T-helper 2 cell (primary cell): ENCODE measurements around the gene SULT1A2.
"Not testable (repeated sequence)": the region's sequence is repeated elsewhere in the genome, so short reads cannot be mapped to it uniquely, and the experiment has no call there.

Experiments
- DNase-seq, 5 experiments: peaks; one replicate each; pipeline versions ENCODE4 v3.0.0 to v3.0.0-alpha.2; 2012 to 2022

SULT1A2 gene

DNA sequence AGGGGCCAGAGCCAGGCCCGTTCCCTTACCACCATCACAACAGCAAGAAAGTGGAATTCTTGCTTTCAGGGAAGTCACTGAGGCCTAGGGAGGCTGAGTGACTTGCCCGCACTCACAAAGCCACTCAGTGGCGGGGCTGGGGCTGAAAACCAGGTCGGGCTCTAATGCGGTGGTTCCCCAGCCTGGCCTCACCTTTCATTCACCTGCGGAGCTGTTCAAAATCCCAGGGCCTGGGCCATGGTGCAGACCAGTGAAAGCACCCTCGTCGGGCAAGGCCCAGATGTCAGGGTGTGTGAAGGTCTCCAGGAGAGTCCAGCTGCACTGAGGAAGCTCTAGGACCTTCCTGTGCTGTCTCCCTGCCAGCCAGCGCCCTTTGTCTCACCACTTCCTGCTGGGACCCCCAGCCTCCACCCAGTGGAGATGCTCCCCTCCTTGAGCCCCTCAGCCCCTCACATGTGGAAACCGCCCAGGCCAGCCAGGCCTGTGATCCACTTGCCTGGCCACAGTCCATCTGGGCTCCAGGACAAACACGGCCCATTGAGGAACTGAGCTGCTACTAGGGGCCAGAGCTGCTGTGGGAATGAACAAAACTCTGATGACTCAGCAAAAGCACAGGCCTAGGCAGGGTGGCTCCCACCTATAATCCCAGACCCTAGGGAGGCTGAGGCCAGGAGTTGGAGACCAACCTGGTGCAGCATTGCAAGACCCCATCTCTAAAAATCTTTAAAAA, 12.2 kb upstream of the SULT1A2 start:
- DNase-seq, result not testable (repeated sequence)

DNA sequence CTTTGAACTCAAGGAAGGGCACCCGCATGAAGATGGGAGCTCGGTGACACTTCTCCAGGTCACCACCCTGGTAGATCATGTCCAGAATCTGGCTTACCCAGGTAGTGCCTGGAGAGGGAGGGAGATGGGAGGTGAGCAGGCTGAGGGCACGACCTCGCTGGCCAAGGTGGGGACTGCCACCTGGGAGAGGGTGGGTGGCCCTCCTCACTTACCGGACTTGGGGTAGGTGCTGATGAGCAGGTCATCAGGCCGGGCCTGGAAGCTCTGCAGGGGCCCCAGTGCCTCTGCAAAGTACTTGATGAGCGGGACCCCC, 11.6 kb upstream of the SULT1A2 start:
- not testable (repeated sequence) for DNase-seq

DNA sequence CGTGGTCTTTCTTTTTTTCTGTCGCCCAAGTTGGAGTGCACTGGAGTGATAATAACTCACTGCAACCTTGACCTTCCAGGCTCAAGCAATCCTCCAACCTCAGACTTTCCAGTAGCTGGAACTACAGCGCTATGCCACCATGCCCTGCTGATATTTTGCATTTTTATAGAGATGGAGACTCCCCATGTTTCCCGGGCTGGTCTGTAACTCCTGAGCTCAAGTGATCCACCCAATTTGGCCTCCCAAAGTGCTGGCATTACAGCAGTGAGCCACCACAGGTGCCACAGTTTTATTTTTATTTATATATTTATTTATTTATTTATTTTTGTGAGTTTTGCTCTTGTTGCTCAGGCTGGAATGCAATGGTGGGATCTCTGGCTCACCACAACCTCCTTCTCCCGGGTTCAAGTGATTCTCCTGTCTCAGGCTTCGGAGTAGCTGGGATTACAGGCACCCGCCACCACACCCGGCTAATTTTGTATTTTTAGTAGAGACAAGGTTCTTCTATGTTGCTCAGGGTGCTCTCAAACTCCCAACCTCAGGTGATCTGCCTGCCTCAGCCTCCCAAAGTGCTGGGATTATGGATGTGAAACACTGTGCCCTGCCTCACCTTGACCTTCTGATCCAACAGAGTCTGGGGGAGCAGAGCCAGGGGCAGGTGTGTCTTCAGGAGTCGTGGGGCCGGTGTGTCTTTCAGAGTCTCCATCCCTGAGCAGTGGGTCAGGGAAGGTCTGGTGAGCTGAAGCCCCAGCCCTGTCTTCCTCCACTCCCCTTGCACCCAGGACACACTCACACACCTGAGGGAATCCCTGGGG, 11.0 kb upstream of the SULT1A2 start:
- DNase-seq, result not testable (repeated sequence)

DNA sequence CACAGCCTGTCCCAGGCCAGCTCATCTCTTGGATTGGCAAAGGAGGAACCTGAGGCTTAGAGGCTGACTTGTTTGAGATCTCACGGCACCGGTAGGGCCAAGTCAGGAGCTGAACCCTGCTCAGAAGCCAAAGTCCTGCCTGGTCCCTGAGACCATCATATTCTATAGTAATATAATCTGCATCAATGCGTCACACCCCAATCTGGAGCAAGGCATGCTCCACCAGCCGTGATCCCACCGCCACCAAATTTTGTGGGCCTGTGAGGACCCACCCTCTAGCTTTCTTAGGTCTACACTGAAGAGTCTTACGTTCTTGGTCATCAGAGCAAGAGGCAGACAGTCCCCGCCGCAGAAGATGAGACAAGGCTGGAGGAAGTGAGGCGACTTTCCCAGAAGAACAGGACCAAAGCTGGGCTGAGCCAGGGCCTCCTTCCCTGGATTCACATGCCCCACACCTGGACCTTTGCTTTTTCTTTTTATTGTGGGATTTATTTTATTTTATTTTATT, 10.3 kb upstream of the SULT1A2 start:
- no peak for DNase-seq

DNA sequence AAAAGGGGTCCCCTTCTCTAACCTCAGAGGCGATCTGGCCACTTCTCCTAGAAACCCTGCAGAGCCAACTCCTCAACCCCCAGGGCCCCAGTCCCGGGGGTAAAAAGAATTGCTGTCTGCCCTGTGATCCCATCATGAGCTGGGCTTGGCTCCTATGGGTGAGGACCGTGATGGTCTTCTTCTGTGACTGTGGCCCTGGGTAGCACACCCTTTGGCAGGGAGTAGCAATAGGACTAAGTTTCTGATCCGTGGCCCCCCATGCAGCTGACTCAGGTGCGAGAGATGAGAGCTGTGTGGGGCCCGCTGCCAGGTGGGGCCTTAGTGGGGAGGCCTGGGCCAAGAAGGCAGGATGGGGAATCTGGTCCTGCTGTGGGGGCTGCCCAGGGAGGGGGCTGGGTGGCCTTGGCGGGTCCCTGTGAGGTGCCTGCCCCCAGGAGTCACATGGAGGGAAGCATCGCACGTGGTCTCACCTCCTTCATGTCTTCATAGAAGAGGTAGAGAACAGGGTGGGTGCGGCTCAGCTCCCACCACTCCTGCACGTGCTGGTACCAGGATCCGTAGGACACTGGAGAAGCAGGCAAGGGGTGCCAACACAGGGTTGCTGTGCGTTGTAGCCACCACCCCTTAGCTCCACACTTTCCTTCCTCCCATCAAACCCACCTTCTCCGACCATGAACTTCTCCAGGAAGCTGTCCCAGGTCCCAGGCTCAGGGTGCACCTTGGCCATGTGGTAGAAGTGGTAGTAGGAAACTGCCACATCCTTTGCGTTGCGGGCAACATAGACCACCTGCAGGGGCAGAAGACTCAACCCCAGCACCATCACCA, 9.7 kb upstream of the SULT1A2 start:
- no peak for DNase-seq

DNA sequence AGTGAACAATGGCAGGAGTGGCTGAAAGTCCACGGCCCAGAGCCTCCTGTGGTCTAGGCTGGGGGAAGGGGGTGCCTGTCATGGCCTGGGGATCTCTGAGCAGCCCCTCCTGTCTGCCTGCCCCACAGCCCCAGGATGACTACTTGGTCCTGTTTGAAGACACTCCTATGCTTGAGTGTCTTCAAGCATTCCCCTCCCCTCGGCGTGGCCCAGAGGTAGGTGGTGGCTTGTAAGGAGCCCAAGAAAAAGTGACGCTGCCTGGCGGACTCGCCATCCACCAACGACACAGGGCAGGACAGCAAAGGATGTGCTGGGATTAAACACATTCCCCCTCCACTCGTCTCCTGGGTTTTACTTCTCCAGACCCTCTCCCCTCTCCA, 7.3 kb upstream of the SULT1A2 start:
- no peak for DNase-seq

DNA sequence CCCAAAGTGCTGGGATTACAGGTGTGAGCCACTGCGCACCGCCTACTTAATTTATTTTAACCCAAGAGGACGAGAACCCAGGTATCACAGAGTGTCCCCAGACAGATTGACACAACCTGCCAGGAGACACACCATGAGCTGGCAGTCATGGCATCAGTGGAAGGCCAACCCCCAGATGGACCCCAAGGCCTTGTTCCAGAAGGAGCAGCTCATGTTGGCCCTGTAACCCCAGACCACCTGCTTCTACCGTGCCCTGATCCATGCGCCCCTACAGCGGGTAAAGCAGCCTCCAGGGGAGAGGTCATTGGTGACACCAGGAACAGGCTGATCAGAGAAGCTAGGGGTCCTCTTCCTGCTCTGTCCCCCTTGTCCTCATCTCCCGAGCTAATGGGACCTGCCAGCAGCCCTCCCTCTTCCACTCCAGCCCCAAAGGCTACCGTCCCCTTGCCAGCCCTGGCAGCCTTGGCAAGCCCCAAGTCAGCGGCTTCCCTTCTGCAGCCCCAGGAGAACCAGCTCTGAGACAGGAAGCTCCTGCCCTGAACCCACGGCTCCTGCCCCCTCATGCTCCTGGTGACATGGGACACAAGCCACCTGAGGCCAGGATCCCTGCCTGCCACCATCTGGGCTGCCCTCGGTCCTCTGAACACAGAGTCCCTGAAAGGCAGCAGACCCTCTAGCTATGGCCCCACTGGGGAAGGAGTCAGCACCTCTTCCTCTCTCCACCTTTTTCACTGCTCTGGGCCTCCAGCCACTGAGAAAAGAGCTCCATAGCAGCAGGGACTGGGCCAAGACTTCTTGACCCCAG, 6.7 kb upstream of the SULT1A2 start:
- no peak for DNase-seq

DNA sequence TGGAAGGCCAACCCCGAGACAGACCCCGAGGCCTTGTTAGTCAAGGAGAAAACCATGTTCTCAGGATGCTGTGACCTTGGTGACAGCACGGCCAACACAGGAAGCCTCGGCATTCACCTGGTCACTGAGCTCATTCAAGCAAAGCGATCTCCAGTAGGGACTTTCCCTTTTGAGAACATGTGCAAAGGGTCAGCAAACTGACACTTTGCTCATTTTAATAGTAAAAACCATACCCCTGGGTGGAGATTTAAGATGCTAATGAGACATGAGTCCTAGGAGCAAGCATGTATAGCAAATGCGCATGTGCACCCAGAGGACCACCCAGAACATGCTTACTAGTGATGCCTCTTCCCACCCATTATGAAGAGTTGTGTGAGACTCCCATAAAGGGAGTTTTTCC, 5.7 kb upstream of the SULT1A2 start:
- DNase-seq, result no peak

DNA sequence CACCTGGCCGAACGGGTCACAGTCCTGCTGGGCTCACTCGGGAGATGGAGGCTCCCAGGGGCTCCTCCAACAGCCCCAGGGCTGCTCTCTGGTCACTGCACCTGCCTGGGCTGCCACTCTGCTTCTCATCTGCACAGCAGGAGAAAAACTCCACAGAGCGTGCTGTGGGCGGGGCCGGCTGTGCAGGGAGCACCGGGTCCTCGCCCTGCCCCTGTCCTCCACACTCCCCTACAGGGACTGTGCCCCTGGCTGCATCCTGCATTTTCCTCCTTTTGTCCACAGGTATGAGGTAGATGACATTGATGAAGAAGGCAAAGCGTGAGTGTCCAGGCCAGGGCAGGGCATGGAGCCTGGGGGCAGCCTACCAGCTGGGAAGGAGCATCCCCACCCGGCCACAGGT, 5.2 kb upstream of the SULT1A2 start:
- not testable (repeated sequence) for DNase-seq

DNA sequence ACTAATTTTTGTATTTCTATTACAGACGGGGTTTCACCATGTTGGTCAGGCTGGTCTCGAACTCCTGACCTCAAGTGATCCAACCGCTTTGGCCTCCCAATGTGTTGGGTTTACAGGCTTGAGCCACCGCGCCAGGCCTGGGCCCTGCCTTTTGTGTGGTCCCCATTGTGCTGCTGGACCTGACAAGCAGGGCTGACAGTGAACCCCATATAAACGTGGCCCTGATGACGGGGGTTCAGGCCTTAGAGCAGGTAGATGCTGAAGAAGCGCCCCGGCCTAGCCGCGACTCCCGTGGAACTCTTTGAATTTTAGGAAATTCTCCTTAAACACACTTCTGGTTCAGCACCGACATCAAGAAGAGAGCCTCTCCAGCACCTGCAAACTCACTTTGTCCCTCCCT, 4.7 kb upstream of the SULT1A2 start:
- not testable (repeated sequence) for DNase-seq

DNA sequence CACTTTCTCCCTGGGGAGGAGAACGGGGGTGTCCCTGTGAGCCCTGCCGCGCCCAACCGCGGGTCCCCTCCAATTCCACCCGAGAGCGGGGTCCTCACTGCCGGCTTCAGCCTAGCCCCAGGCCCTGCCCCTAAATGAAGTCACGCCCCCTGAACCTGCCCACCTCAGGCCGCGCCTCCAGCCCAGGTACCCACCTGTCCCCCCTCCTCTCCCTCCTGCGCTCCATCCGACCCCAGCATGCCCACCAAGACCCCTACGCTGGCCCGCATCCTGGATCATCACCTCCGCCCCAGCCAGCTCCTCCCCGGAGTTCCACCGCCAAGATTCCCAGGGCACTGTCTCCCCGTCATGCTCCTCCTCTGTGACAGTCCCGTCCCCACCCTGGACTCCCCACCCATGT, 4.1 kb upstream of the SULT1A2 start:
- not testable (repeated sequence) for DNase-seq

DNA sequence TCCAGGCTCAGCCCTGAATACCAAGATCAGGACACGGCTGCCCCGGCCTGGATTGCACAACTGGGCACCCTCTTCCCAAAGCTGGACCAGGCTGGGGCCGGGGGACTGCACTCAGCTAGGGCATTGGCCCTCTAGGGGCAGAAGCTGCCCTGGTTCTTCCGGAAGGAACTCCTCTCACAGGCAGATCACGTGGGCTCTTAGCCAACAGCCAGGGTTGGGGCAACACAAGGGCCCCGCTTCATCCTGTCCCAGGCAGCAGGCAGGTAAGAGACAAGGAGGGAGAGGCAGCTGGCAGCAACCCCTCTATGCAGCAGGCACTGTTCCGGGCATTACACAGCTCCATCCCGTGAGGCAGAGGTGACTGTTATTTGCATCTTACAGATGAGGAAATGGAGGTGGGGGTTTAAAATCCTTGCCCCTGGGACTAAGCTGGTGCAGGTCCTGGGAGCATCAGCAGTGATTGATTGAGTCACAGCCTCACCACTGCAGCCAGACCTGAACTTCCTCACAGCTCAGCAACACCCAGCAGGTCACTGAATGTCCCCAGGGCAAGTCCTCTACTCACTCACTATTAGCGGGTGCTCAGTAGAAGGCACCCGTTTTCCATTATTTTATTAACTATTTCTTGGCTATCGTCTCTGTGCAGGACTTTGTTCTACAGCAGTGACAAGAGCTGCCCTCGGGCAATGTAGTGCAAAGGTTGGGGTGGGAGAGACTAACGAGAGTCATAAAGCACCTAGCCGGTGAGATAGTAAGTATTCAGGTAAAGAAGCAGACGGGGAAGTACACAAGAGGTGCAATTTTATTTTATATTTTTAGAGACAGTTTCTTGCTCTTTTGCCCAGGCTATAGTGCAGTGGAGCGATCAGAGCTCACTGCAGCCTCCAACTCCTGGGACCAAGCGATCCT, 2.8 kb upstream of the SULT1A2 start:
- not testable (repeated sequence) for DNase-seq

DNA sequence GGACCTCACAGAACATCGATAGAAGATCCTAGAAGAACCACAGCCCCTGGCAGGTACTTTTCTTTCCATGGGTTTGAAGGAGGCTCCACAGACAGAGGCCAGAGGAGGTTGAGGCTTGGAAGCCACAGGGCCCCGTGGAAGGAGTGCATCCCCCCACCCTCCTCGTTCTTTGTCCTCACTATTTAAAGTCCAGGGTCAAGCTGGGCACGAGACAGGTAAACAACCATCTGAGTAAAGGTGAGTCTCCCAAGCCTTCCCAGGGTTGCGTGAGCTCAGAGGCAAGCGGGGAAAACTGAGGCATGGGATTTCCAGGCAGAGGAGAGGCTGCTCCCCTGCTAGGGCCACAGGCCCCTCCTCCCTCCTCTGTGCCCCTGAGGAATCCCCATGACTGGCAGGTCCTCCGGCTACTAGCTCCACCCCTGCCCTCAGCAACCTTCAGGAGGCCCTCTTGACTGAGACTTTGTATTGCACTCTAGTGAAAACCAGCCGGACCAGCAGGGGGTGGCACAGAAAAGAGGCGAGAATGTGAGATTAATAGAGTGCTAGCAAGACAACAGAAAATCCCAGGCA, 927 bp upstream of the SULT1A2 start:
- no peak for DNase-seq

DNA sequence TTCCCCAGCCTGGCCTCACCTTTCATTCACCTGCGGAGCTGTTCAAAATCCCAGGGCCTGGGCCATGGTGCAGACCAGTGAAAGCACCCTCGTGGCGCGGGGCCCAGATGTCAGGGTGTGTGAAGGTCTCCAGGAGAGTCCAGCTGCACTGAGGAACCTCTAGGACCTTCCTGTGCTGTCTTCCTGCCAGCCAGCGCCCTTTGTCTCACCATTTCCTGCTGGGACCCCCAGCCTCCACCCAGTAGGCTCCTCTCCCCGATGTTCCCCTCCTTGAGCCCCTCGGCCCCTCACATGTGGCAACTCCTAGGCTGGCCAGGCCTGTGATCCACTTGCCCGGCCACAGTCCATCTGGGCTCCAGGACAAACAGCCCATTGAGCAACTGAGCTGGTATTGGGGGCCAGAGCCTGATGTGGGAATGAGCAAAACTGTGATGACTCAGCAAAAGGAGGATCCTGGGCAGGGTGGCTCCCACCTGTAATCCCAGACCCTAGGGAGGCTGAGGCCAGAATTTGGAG, 677 bp downstream of the SULT1A2 start:
- DNase-seq, result no peak

DNA sequence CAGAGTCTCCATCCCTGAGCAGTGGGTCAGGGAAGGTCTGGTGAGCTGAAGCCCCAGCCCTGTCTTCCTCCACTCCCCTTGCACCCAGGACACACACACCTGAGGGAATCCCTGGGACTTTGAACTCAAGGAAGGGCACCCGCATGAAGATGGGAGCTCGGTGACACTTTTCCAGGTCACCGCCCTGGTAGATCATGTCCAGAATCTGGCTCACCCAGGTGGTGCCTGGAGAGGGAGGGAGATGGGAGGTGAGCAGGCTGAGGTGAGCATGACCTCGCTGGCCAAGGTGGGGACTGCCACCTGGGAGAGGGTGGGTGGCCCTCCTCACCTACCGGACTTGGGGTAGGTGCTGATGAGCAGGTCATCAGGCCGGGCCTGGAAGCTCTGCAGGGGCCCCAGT, 1.4 kb downstream of the SULT1A2 start:
- DNase-seq, result not testable (repeated sequence)

DNA sequence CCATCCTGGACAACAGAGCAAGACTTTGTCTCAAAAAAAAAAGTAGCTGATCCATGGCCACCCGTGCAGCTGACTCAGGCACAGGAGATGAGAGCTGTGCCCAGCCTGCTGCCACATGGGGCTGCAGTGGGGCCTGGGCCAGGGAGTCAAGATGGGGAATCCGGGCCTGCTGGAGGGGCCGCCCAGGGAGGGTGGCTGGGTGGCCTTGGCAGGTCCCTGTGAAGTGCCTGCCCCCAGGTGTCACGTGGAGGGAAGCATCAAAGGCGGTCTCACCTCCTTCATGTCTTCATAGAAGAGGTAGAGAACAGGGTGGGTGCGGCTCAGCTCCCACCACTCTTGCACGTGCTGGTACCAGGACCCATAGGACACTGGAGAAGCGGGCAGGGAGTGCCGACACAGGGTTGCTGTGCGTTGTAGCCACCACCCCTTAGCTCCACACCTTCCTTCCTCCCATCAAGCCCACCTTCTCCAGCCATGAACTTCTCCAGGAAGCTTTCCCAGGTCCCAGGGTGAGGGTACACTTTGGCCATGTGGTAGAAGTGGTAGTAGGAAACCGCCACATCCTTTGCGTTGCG, 3.8 kb downstream of the SULT1A2 start:
- DNase-seq, result no peak

DNA sequence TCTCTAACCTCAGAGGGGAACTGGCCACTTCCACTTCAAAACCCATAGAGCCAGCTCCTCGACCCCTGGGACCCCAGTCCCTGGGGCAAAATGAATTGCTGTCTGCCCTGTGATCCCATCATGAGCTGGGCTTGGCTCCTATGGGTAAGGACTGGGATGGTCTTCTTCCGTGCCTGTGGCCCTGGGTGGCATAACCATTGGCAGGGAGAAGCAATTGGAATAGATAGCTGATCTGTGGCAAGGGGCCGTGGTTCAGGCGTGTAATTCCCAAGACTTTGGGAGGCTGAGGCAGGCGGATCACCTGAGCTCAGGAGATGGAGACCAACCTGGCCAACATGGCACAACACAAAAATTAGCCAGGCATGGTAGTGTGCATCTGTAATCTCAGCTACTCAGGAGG, 4.3 kb downstream of the SULT1A2 start:
- no peak for DNase-seq

DNA sequence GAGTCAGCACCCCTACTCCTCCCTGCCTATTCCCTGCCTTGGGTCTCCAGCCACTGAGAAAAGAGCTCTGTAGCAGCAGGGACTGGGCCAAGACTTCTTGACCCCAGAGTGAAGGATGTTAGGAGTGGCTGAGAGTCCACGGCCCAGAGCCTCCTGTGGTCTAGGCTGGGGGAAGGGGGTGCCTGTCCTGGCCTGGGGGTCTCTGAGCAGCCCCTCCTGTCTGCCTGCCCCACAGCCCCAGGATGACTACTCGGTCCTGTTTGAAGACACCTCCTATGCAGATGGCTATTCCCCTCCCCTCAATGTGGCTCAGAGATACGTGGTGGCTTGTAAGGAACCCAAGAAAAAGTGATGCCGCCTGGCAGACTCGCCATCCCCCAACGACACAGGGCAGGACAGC, 5.5 kb downstream of the SULT1A2 start:
- no peak for DNase-seq

DNA sequence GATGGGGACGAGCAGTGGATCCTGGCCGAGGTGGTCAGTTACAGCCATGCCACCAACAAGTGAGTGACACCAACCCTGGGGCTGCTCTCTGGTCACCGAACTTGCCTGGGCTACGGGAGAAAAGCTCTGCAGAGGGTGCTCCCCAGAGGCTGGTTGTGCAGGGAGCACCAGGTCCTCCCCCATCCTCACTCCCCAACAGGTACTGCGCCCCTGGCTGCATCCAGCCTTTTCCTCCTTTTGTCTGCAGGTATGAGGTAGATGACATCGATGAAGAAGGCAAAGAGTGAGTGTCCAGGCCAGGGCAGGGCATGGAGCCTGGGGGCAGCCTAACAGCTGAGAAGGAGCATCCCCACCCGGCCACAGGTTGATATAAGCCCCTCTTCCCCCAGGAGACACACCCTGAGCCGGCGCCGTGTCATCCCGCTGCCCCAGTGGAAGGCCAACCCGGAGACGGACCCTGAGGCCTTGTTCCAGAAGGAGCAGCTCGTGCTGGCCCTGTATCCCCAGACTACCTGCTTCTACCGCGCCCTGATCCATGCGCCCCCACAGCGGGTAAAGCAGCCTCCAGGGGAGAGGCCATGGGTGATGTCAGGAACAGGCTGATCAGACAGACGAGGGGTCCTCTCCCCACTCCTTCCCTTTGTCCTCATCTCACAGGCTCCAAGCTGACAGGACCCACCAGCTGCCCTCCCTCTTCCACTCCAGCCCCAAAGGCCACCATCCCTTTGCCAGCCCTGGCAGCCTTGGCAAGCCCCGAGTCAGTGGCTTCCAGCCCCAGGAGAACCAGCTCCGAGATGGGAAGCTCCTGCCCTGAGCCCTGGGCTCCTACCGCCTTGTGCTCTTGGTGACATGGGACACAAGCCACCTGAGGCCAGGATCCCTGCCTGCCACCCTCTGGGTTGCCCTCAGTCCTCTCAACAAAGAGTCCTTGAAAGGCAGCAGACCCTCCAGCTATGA, 6.2 kb downstream of the SULT1A2 start:
- no peak for DNase-seq
